ENCODE measurements around the gene PRDM16. TPM values are rescaled to one million over a fixed set of nuclear protein-coding genes. Genes with fewer than 3 reads are reported as not detected.
A peak's percentile ranks its signal among the peaks of the same experiment; 100 is the strongest.

PRDM16 gene
- polyA plus RNA-seq, 1 donor (not counting 4 experiments of a cell fraction or from before 2014, with no cell fraction given): 0.05 TPM

GRCh38 chr1:3071565-3072390, 2.8 kb downstream of the PRDM16 start:
- no peak overlapping the region for H3K9ac ChIP-seq (ENCODE audit: control insufficient read depth, extremely low read depth, insufficient read depth, low read length)
- no peak overlapping the region for H3K4me2 ChIP-seq (ENCODE audit: control insufficient read depth, extremely low read depth, insufficient read depth, low read depth, low read length)
- H4K20me1 ChIP-seq (ENCODE audit: control insufficient read depth, extremely low read depth, insufficient read depth, low read length): no peaks in the 10 kb centered on the region
- no peaks in the 10 kb centered on the region for H3K36me3 ChIP-seq (ENCODE audit: control insufficient read depth in 2 of 2, extremely low read depth in 1 of 2, insufficient read depth in 2 of 2, low read length in 2 of 2)
- H3K4me3 ChIP-seq (ENCODE audit: control insufficient read depth in 2 of 3, extremely low read depth in 1 of 3, insufficient read depth in 2 of 3, low read depth in 1 of 3, low read length in 3 of 3): no peak overlapping the region
- no peak overlapping the region for H3K27ac ChIP-seq (ENCODE audit: control insufficient read depth, insufficient read depth, low read length)
- dilution Hi-C loops (cut with MboI; ENCODE audit: extremely low pct_ligation_motif_present, low sequenced_read_pairs): no loop called here
- H3K79me2 ChIP-seq (ENCODE audit: control insufficient read depth, insufficient read depth, low read length): no peaks in the 10 kb centered on the region
- TF ChIP-seq CTCF (optimal IDR thresholded peaks at IDR 0.05 in 1 of 3, IDR thresholded peaks at IDR 0.05 in 1 of 3, conservative IDR thresholded peaks at IDR 0.05 in 1 of 3; ENCODE audit: extremely low read depth in 1 of 3, insufficient read depth in 2 of 3, low read length in 3 of 3) (no peak), EZH2 (IDR thresholded peaks at IDR 0.05; ENCODE audit: low read length) (peak; percentile 9)
- H3K9me1 ChIP-seq (ENCODE audit: control insufficient read depth, extremely low read depth, insufficient read depth, low read length): no peaks in the 10 kb centered on the region
- FAIRE-seq (no peak), DNase-seq (ENCODE audit: low read depth, low spot score) (no peak)
- peaks cover 74% of the 10 kb centered on the region for H3K27me3 ChIP-seq (ENCODE audit: control insufficient read depth, extremely low read depth, insufficient read depth, low read length)
- peaks cover 4% of the 10 kb centered on the region for H3K9me3 ChIP-seq (ENCODE audit: control insufficient read depth, low read depth, low read length)
- H2AFZ ChIP-seq (ENCODE audit: control insufficient read depth, low read length): no peak overlapping the region
- H3K4me1 ChIP-seq (ENCODE audit: control insufficient read depth, extremely low read depth, insufficient read depth, low read length): no peaks in the 10 kb centered on the region

- TF ChIP-seq EZH2 (IDR thresholded peaks at IDR 0.05; ENCODE audit: low read length) (no peak), CTCF (optimal IDR thresholded peaks at IDR 0.05 in 1 of 3, IDR thresholded peaks at IDR 0.05 in 1 of 3, conservative IDR thresholded peaks at IDR 0.05 in 1 of 3; ENCODE audit: extremely low read depth in 1 of 3, insufficient read depth in 2 of 3, low read length in 3 of 3) (no peak)
- H3K79me2 ChIP-seq (ENCODE audit: control insufficient read depth, insufficient read depth, low read length): no peaks in the 10 kb centered on the region
- FAIRE-seq (no peak), DNase-seq (ENCODE audit: low read depth, low spot score) (no peak)
- H3K9ac ChIP-seq (ENCODE audit: control insufficient read depth, extremely low read depth, insufficient read depth, low read length): no peak overlapping the region
- peaks cover 4% of the 10 kb centered on the region for H3K9me3 ChIP-seq (ENCODE audit: control insufficient read depth, low read depth, low read length)
- H4K20me1 ChIP-seq (ENCODE audit: control insufficient read depth, extremely low read depth, insufficient read depth, low read length): no peaks in the 10 kb centered on the region
- H3K36me3 ChIP-seq (ENCODE audit: control insufficient read depth in 2 of 2, extremely low read depth in 1 of 2, insufficient read depth in 2 of 2, low read length in 2 of 2): no peaks in the 10 kb centered on the region
- no peak overlapping the region for H3K4me3 ChIP-seq (ENCODE audit: control insufficient read depth in 2 of 3, extremely low read depth in 1 of 3, insufficient read depth in 2 of 3, low read depth in 1 of 3, low read length in 3 of 3)
- no peak overlapping the region for H3K27ac ChIP-seq (ENCODE audit: control insufficient read depth, insufficient read depth, low read length)
- peaks cover 66% of the 10 kb centered on the region for H3K27me3 ChIP-seq (ENCODE audit: control insufficient read depth, extremely low read depth, insufficient read depth, low read length)
- dilution Hi-C loops (cut with MboI; ENCODE audit: extremely low pct_ligation_motif_present, low sequenced_read_pairs): no loop called here
- no peaks in the 10 kb centered on the region for H3K4me1 ChIP-seq (ENCODE audit: control insufficient read depth, extremely low read depth, insufficient read depth, low read length)
- H2AFZ ChIP-seq (ENCODE audit: control insufficient read depth, low read length): no peak overlapping the region
- no peak overlapping the region for H3K4me2 ChIP-seq (ENCODE audit: control insufficient read depth, extremely low read depth, insufficient read depth, low read depth, low read length)
- H3K9me1 ChIP-seq (ENCODE audit: control insufficient read depth, extremely low read depth, insufficient read depth, low read length): no peaks in the 10 kb centered on the region
Observed at GRCh38 chr1:3072391-3073185, 3.6 kb downstream of the PRDM16 start.
